GM03348 (cell line): ENCODE measurements around the gene CMBL.
"Not testable (repeated sequence)": the region's sequence is repeated elsewhere in the genome, so short reads cannot be mapped to it uniquely, and the experiment has no call there.

Experiments
- DNase-seq: peaks from one replicate; pipeline ENCODE4 v3.0.0; 2012; ENCODE audit warnings: low spot score

Gene CMBL

DNA sequence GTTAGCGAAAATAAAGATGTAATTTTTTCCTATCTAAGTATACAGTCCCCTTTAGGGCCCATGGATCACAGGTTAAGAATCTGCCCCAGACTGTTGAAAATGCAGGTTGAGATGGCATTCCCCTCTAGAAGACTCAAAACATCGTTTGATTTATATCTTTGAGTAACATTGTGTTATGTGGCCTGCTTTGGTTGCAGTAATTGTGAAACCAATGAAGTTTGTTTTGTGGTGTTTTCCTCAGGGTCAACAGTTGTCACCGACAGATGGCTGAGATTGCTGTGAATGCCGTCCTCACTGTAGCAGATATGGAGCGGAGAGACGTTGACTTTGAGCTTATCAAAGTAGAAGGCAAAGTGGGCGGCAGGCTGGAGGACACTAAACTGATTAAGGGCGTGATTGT lies 49.8 kb downstream of the CMBL start:
- no peak for DNase-seq

DNA sequence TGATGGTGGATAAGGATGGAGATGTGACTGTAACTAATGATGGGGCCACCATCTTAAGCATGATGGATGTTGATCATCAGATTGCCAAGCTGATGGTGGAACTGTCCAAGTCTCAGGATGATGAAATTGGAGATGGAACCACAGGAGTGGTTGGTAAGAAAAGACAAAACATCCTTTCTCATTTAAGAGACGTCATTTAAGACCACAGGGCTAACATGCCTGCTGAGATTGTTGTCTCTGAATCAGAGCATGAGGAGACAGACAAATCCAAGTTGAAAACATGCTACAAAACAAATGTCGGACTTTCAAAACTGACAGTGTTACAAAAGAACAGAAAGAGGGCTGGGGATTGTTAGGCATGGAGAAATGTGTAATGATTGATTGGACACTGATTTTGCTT lies 53.0 kb downstream of the CMBL start:
- DNase-seq, result no peak

DNA sequence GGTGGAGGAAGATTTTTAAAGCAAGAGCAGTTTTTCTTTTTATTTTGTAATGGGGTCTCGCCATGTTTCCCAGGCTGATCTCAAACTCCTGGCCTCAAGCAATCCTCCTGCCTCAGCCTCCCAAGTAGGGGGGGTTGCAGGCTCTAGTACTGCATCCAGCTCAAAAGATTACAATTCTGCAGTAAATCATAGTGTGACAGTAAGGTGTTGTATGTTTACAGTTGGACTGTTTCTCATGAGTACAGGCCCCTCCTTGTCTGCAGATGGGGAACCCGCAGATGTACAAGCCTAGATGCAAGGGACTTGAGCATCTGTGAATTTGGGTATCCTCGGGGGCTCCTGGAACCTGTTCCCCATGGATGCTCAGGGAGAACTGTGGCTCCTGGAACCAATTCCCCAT lies 54.3 kb downstream of the CMBL start:
- no peak for DNase-seq

DNA sequence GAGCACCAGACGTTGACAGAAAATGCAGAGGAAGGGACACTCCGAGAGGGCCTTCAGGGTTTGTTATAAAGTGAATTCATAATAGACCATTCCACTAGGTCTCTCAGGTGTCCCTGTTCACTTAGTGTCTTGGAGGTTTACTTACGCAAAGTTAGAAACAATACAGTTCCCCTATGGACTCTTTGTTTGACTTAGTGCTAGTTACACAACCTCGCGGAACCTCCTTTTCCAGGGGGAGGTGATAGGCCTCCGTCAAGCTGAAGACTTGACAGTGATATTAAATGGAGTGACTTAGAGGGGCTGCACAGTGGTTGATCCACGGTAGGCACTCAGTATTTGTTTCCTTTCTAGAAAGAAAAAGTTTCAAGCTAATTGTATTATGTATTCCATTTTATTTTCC lies 56.3 kb downstream of the CMBL start:
- no peak for DNase-seq

DNA sequence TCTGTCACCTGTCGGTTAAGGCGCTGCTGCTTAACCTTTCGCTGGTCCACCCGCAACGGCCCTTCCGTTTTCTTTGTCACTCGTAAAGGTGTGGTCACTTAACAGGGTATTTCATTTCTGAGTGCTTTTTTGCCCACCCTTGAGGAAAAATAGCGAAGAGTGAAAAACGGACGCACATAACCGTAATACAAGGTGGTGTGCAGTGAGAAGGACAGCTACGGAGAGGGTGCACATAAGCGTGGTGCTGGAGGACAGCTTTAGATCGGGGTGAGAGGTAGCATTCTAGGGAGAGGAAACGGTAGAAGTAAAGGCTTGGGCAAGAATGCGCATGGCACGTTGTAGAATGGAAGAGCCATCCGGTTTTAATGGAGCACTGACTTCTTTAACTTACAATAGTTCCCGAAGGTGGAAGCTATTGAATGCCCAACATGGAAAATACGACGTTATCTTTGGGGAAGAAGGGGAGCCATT lies 56.9 kb downstream of the CMBL start:
- DNase-seq, result peak; percentile 28

DNA sequence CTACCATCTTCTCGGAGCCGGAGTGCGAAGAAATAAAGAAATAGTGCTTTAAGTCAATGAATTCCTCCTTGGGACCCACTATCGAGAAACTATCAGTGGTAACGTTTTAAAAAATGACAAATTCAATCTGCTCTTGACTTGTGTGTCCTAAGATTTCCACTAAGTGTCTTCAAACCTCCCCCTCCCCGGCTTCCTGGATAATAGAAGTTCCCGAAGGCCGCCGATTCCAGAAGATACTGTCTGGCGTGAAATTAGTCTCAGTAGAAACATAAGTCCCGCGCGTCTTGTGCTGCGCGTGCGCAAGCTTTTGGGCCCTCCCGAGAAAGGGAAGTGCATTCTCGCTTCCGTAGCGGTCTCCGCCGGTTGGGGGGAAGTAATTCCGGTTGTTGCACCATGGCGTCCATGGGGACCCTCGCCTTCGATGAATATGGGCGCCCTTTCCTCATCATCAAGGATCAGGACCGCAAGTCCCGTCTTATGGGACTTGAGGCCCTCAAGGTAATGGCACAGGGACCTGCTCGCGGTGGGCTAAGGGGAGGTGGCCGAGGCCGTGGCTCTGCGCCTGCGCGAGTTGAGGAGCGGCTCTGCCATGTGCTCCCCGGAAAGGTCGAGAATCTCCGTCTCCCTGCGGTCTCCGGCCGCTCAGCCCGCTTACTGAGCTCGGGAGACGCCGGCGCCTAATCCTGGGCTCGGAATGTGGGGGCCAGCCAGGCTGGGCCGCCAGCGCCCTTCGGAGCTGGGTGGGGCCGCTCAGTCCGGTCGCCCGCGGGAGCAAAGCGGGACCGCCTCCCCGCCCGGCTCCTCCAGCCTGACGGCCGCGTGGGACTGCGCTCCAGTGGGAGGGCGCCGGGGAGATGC lies 57.5 kb downstream of the CMBL start, which contains the start of gene CCT5:
CCT5 (plus strand) TSS at position 333 of the 858 bp plus-strand sequence; CDS start at position 394, 61 bp downstream.
- DNase-seq, result peak; percentile 96

DNA sequence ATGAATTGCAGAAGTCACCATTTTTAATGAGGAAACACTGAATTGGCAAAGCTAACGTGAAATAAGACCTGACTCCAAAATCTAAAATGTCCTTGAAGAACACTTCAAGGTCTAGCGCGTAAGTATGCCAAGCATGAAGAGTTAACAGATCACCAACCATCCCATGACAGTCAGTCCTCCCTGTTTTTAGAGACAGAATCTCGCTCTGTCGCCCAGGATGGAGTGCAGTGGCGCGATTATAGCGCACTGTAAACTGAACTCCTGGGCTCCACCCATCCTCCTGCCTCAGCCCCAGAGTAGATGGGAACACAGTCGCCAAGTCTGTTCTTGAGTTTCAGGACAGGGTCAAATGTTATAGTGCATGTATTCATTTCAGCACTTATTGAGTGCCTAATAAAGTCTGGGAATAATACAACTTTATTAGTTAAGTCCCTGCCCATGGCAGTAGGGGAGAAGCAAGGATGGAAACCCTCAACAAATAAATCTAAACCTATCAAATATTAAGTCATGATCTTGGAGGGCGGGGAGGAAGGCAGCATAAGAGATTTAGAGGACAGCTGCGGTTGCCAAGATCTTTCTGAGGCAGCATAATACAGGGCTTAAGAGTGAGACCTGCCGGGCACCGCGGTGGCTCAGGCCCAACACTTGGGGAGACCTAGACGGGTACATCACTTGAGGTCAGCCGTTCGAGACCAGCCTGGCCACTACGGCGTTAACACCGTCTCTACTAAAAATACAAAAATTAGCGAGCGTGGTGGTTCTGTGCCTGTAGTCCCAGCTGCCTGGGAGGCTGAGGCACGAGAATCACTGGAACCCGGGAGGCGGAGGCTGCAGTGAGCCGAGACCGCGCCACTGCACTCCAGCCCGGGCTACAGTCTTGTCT lies 59.1 kb downstream of the CMBL start:
- no peak for DNase-seq

DNA sequence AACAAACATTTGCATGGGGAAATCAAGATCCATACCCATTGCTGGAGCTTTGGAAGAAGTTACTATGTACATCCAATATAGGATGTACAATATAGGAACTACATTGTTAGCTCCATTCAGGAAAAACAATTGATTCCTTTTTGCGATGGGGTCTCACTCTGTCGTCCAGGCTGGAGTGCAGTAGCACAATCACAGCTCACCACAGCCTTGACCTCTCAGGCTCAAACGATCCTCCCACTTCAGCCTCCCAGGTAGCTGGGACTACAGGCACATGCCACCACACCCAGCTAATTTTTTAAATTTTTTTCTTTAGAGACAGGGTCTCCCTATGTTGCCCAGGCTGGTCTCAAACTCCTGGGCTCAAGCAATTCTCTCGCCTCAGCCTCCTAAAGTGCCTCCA lies 60.5 kb downstream of the CMBL start:
- not testable (repeated sequence) for DNase-seq

DNA sequence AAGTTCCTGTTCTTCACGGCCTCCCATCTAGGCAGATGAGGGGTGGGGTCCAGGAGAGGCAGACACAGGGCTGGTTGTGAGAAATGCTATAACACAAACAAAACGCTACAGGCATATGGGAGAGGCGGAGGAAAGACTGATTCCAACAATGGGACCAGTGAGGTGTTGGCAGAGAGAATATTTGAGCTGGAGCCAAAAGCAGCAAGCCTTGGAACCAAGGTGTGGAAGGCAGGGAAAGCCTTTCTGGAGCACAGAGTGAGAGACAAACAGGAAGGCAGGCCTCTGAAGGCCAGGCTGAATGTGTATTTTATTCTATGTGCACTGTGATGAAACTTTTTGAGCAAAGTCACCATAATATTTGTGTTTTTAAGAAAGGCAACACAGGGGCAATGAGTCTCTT lies 60.9 kb downstream of the CMBL start:
- DNase-seq, result no peak

DNA sequence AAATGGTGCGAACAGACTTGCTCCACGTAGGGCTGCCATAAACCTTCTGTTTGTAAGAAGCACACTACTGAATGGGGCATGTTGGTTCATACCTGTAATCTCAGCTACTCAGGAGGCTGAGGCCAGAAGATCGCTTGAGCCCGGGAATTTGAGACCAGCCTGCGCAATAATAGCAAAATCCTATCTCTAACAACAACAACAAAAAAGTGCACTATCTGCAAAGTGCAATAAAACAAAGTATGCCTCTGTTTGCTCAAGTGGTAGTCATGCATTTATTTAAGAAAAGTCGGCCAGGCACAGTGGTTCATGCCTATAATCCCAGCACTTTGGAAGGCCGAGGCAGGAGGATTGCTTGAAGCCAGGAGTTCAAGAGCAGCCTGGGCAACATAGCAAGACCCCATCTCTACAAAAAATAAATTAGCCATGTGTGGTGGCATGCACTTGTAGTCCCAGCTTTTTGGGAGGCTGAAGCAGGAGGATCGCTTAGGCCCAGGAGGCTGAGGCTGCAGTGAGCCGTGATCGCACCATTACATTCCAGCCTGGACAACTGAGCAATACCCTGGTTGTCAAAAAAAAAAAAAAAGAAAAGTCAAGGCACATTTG lies 63.3 kb downstream of the CMBL start:
- DNase-seq, result no peak

DNA sequence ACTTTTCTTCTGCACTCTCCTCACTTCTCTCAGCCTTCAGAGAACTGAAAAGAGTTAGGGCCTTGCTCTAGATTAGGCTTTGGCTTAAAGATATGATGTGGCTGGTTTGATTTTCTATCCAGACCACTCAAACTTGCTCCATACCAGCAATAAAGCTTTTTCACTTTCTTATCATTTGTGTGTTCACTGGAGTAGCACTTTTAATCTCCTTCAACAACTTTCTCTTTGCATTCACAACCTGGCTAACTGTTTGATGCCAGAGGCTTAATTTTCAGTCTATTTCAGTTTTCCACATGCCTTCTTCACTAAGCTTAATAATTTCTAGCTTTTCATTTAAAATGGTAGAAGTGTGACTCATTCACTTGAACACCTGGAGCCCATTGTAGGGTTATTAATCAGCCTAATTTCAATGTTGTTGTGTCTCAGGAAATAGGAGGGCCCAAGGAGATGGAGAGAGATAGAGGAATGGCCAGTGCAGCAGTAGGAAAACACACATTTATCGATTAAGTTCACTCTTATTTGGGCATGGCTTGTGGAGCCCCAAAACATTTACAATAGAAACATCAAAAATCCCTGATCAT lies 64.0 kb downstream of the CMBL start:
- no peak for DNase-seq

DNA sequence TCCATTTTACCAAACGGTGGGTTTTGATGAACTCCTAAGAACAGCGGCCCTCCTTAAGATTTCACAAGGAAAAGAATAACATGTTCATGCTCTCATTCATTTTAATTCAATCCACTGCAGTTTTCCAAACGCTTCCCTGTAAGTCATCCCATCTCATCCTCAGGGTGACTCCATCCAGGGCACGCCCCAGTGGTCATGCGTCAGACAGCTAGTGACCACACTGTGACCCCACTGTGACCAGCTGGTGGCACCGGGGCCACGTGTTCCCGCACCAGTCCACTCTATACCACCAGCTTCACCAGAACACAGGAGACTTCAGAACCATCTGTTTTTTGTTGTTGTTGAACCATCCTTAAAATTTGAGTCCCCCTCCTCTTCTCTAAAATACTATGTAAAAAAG lies 72.4 kb downstream of the CMBL start:
- DNase-seq, result no peak

DNA sequence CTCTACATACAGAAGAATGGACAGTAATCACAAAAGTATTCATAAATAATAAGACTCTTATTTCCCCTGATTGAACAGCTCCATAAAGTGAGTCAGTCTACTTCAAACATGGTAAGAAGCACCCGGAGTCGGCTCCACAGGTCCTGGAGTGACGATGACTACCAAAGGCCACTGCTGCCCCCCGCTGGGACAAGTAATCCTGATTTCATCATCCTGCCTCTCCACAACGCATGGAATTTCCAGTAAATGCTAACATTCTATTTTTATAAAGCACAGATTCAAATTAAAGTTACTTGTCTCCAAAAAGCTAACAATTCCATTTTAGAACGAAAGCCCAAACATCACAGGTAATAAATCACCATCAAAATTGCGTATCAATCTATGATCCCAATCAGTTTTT lies 74.2 kb downstream of the CMBL start:
- DNase-seq, result peak; percentile 87

DNA sequence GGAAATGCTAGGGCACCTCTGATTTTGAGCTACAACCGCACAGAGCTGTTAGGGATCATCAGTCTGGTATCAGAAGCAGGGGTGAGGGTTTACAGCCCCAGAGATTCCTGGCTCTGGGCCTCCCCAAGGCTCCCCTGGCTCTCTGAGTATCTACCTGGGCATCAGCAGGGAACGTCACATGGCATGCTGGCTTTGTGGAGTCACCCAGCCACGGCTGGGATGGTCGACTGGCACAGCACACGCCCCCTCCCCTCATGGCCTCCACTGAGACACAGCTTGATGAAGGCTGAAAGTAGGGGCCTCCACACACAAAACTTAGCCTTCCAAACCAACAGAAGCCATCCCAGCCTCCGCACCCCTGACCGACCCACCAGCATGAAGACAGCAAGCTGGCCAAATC lies 74.7 kb downstream of the CMBL start:
- no peak for DNase-seq

DNA sequence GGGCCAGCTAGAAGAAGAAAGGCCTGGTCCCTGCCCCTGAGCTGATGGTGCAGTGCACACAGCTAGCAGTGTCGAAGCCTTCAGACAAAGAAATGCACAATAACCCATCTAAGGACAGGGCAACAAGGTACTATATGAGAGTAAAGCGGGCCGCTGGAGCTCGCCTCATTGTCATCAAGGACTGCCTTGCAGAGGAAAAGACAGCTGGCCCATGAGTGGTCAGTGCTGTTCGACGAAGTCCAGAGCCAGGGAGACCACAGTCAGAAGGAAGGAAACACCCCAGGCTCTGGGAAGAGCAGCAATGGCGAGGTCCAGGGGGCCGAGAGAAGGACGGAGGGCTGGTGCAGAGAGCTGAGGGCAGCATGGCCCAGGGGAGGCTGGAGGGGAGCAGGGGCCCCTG lies 75.3 kb downstream of the CMBL start:
- no peak for DNase-seq

DNA sequence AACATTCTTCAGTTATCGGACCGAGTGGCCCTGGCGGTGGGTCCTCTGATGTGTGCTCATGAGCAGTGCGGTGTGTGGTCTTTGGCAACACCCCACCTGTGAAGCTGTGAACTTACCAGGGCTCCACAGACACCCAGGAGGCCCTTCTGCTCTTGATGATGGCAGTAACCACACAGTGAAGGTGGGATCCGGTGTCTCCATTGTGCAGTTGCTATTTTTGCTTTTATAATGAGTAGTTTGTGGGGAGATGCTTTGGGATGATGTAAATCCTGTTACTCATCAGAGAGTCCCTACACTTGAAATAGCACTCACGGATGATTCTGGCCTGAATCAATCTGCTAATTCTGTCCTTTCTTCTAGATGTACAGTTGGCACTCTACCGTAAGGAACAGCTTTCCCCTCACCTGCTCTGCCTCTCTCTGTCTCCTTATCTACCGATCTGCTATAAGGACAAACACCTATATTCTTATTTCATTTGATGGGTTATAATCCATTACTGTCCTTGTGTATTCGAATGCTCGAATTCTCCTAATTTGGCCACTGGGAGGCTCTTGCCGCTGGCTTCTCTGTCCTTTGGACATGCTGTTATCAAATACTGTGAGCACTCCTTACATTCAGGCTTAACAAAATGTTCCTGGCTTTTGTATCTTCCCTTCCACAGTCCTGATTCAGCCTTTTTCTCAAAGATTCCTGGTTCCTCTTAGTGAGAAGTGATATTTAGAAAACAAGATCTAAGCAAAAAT lies 78.2 kb downstream of the CMBL start:
- peak; percentile 57 for DNase-seq

DNA sequence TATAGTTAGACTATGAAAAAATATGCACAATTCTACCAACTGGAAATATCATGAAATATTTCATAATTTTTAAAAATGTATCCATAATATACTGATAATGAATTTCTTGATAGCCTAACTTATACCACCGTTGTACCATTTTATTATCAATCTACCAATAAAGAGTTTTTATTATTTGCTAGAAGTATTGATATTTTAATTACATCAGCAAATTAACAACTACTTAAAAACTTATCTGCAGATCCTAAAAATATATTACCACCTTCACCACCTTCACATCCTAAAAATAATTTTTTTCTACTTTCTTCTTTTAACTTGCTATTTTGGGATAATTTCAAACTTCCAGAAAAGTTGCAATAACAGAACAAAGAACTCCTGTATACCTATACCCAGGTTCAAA lies 79.4 kb downstream of the CMBL start:
- no peak for DNase-seq
